Measurements from ENCODE around the gene PLXNB2. TPM values are rescaled to one million over a fixed set of nuclear protein-coding genes. Genes with fewer than 3 reads are reported as not detected.

PLXNB2 gene
- polyA plus RNA-seq, 3 donors: 38.2 to 368 (median 70.5) TPM

GRCh38 chr22:50286701-50287318 is 20.6 kb downstream of the PLXNB2 start:
- no peak for TF ChIP-seq CTCF (IDR thresholded peaks at IDR 0.05)
- H3K27ac ChIP-seq (ENCODE audit: low read depth in 1 of 2, low read length in 2 of 2): no peak overlapping the region
- H3K27ac Mint-ChIP-seq: no peak overlapping the region
- 94% methylated on average over 32 of the region's 40 CpGs for WGBS (ENCODE audit: insufficient coverage)
- peaks cover 2% of the 10 kb centered on the region for H3K4me1 Mint-ChIP-seq
- H3K4me2 ChIP-seq (replicated peaks; ENCODE audit: extremely low read depth, low read length, poor library complexity, severe bottlenecking): no peak overlapping the region
- peaks cover 100% of the 10 kb centered on the region for H4K20me1 ChIP-seq (ENCODE audit: insufficient read depth, low read length)
- H3K9me3 Mint-ChIP-seq: no peaks in the 10 kb centered on the region
- DNase-seq: no peak
- H3K27me3 ChIP-seq (ENCODE audit: control insufficient read depth in 2 of 2, insufficient read depth in 2 of 2, low read length in 2 of 2): no peaks in the 10 kb centered on the region
- intact Hi-C loops (cut with micrococcal nuclease): no loop called here
- no peak overlapping the region for H3K9ac ChIP-seq (ENCODE audit: insufficient read depth, low read length, poor library complexity, severe bottlenecking)
- H2AFZ ChIP-seq (ENCODE audit: insufficient read depth, low read depth, low read length, poor library complexity, severe bottlenecking): no peak overlapping the region
- H3K36me3 ChIP-seq (replicated peaks in 1 of 2; ENCODE audit: control insufficient read depth in 1 of 2, insufficient read depth in 2 of 2, low read length in 2 of 2): peaks cover 94 to 98% of the 10 kb centered on the region in 2 donors
- no peak overlapping the region for H3K4me3 ChIP-seq (replicated peaks in 1 of 3; ENCODE audit: low read depth in 2 of 3, low read length in 3 of 3)
- H3K4me1 ChIP-seq (ENCODE audit: control insufficient read depth in 1 of 2, insufficient read depth in 2 of 2, low read length in 2 of 2): no peaks in the 10 kb centered on the region
- H3K36me3 Mint-ChIP-seq: peaks cover 52 to 82% of the 10 kb centered on the region in 2 donors
- H3K27me3 Mint-ChIP-seq (ENCODE audit: low read depth in 3 of 3): peaks cover 0 to 2% (median 0%) of the 10 kb centered on the region in 3 donors
- peaks cover 58% of the 10 kb centered on the region for H3K79me2 ChIP-seq (ENCODE audit: insufficient read depth, low read length)
- no peak overlapping the region for H3K4me3 Mint-ChIP-seq
- no peaks in the 10 kb centered on the region for H3K9me3 ChIP-seq (replicated peaks in 1 of 2; ENCODE audit: control insufficient read depth in 1 of 2, insufficient read depth in 1 of 2, low read length in 2 of 2)

- no peak overlapping the region for H2AFZ ChIP-seq (ENCODE audit: insufficient read depth, low read depth, low read length, poor library complexity, severe bottlenecking)
- no peak overlapping the region for H3K4me3 Mint-ChIP-seq
- H3K27ac Mint-ChIP-seq: peak overlapping the region in 1 of 7 donors; percentile 26
- peaks cover 53 to 82% of the 10 kb centered on the region in 2 donors for H3K36me3 Mint-ChIP-seq
- H3K9me3 Mint-ChIP-seq: no peaks in the 10 kb centered on the region
- DNase-seq: no peak
- no peak overlapping the region for H3K27ac ChIP-seq (ENCODE audit: low read depth in 1 of 2, low read length in 2 of 2)
- peaks cover 56% of the 10 kb centered on the region for H3K79me2 ChIP-seq (ENCODE audit: insufficient read depth, low read length)
- intact Hi-C loops (cut with micrococcal nuclease): no loop called here
- WGBS (ENCODE audit: insufficient coverage): 95% methylated on average over 20 of the region's 21 CpGs
- no peak overlapping the region for H3K4me3 ChIP-seq (replicated peaks in 1 of 3; ENCODE audit: low read depth in 2 of 3, low read length in 3 of 3)
- H3K36me3 ChIP-seq (replicated peaks in 1 of 2; ENCODE audit: control insufficient read depth in 1 of 2, insufficient read depth in 2 of 2, low read length in 2 of 2): peaks cover 94 to 98% of the 10 kb centered on the region in 2 donors
- peaks cover 100% of the 10 kb centered on the region for H4K20me1 ChIP-seq (ENCODE audit: insufficient read depth, low read length)
- no peaks in the 10 kb centered on the region for H3K27me3 ChIP-seq (ENCODE audit: control insufficient read depth in 2 of 2, insufficient read depth in 2 of 2, low read length in 2 of 2)
- H3K9me3 ChIP-seq (replicated peaks in 1 of 2; ENCODE audit: control insufficient read depth in 1 of 2, insufficient read depth in 1 of 2, low read length in 2 of 2): no peaks in the 10 kb centered on the region
- H3K4me1 ChIP-seq (ENCODE audit: control insufficient read depth in 1 of 2, insufficient read depth in 2 of 2, low read length in 2 of 2): no peaks in the 10 kb centered on the region
- H3K4me1 Mint-ChIP-seq: peaks cover 1% of the 10 kb centered on the region
- no peak for TF ChIP-seq CTCF (IDR thresholded peaks at IDR 0.05)
- no peak overlapping the region for H3K9ac ChIP-seq (ENCODE audit: insufficient read depth, low read length, poor library complexity, severe bottlenecking)
- peaks cover 0 to 2% (median 0%) of the 10 kb centered on the region in 3 donors for H3K27me3 Mint-ChIP-seq (ENCODE audit: low read depth in 3 of 3)
- H3K4me2 ChIP-seq (replicated peaks; ENCODE audit: extremely low read depth, low read length, poor library complexity, severe bottlenecking): no peak overlapping the region
These were observed 21.2 kb downstream of the PLXNB2 start for GRCh38 chr22:50286275-50286674.
